Osteoblast (primary cell): ENCODE results near the gene PCDHGB7. TPM values are rescaled to one million over a fixed set of nuclear protein-coding genes. Genes with fewer than 3 reads are reported as not detected.
"Not testable (repeated sequence)": the region's sequence is repeated elsewhere in the genome, so short reads cannot be mapped to it uniquely, and the experiment has no call there.

ENCODE experiments used
- DNase-seq: peaks from one replicate; pipeline ENCODE4 v3.0.0; 2011; ENCODE audit warnings: low spot score, mixed read lengths; ENCODE audit not compliant: insufficient read length; ENCODE audit errors: missing footprints
- H2AFZ ChIP-seq: 2 replicates; pipeline ENCODE4 v1.6.0; 2011; ENCODE audit warnings: mild to moderate bottlenecking, low read length
- H3K27ac ChIP-seq: 2 replicates; pipeline ENCODE4 v1.5.1; 2011; ENCODE audit warnings: mild to moderate bottlenecking, low read depth, low read length, moderate library complexity
- H3K27me3 ChIP-seq: 2 replicates; pipeline ENCODE4 v1.6.0; 2012; ENCODE audit warnings: mild to moderate bottlenecking, control low read depth, inconsistent platforms, low read length, moderate library complexity; ENCODE audit not compliant: insufficient read depth
- H3K36me3 ChIP-seq: 2 replicates; pipeline ENCODE4 v1.5.1; 2011; ENCODE audit warnings: mild to moderate bottlenecking, low read length, control low read depth, moderate library complexity; ENCODE audit not compliant: insufficient read depth
- H3K4me1 ChIP-seq: 2 replicates; pipeline ENCODE4 v1.5.1; 2011; ENCODE audit warnings: mild to moderate bottlenecking, low read length, control low read depth, moderate library complexity; ENCODE audit not compliant: insufficient read depth
- H3K4me2 ChIP-seq: 2 replicates; pipeline ENCODE4 v1.6.0; 2011; ENCODE audit warnings: mild to moderate bottlenecking, low read length; ENCODE audit not compliant: insufficient read depth
- H3K4me3 ChIP-seq: fragments of 200-600 bp; sonication (generic); 3 replicates; pipeline ENCODE4 v1.5.1; 2012; ENCODE audit warnings: mild to moderate bottlenecking, low read length, inconsistent platforms; ENCODE audit not compliant: insufficient read depth
- H3K79me2 ChIP-seq: 2 replicates; pipeline ENCODE4 v1.6.0; 2012; ENCODE audit warnings: mild to moderate bottlenecking, low read length, control low read depth, inconsistent platforms; ENCODE audit not compliant: insufficient read depth
- H3K9me3 ChIP-seq: 2 replicates; pipeline ENCODE4 v1.5.1; 2011; ENCODE audit warnings: low read depth, low read length, control low read depth
- H4K20me1 ChIP-seq: 2 replicates; pipeline ENCODE4 v1.6.0; 2012; ENCODE audit warnings: mild to moderate bottlenecking, low read length, control low read depth; ENCODE audit not compliant: insufficient read depth
- CTCF ChIP-seq: IDR thresholded peaks from 2 replicates; pipeline ENCODE4 v1.5.1; 2011; ENCODE audit warnings: mild to moderate bottlenecking, low read depth, low read length, moderate library complexity; ENCODE audit errors: extremely low read depth
- total RNA-seq: library from RNA; depleted of rRNA; stranded (reverse); fragments of >200 nt; gene quantifications from 2 replicates; pipeline ENCODE4 v1.2.3, GENCODE V29; 2012

PCDHGB7 gene
- total RNA-seq = 18.5 and 19.2 TPM in 2 replicates

- H3K4me1 ChIP-seq, H4K20me1 ChIP-seq, H3K36me3 ChIP-seq, H3K79me2 ChIP-seq, H3K27ac ChIP-seq, H3K27me3 ChIP-seq: not testable (repeated sequence)
- peak; percentile 94 for DNase-seq
- Histone ChIP-seq H3K9me3 (peaks cover 11% of the 10 kb centered on the region), H2AFZ (peak within 1 kb of the TSS; percentile 45), H3K4me3 (peak within 1 kb of the TSS; percentile 70), H3K4me2 (peak within 1 kb of the TSS; percentile 75)
- TF ChIP-seq CTCF = peak; percentile 81
Measured at GRCh38 chr5:141417494-141418172, at the start of gene PCDHGB7. PCDHGB7 (plus strand) TSS chr5:141417677; CDS start chr5:141417860, 183 bp downstream.

- peak within 1 kb of the TSS; percentile 70 for H2AFZ ChIP-seq
- TF ChIP-seq CTCF = peak; percentile 60
- H3K36me3 ChIP-seq = no peaks in the 10 kb centered on the region
- no peaks in the 10 kb centered on the region for H4K20me1 ChIP-seq
- no peak within 1 kb of the TSS for H3K27ac ChIP-seq
- no peaks in the 10 kb centered on the region for H3K79me2 ChIP-seq
- H3K4me2 ChIP-seq = peak within 1 kb of the TSS; percentile 78
- H3K27me3 ChIP-seq = peaks cover 41% of the 10 kb centered on the region
- peaks cover 17% of the 10 kb centered on the region for H3K9me3 ChIP-seq
- peak; percentile 87 for DNase-seq
- no peaks in the 10 kb centered on the region for H3K4me1 ChIP-seq
- H3K4me3 ChIP-seq = peak within 1 kb of the TSS; percentile 67
Measured at GRCh38 chr5:141369994-141370848, 47.3 kb upstream of the PCDHGB7 start, which contains the start of gene PCDHGB3. PCDHGB3 (plus strand) TSS chr5:141370242; CDS start chr5:141370395, 153 bp downstream.

- Histone ChIP-seq H4K20me1 (no peaks in the 10 kb centered on the region), H2AFZ (no peak overlapping the region), H3K9me3 (peaks cover 8% of the 10 kb centered on the region), H3K27ac (no peak overlapping the region), H3K36me3 (no peaks in the 10 kb centered on the region), H3K79me2 (no peaks in the 10 kb centered on the region), H3K4me1 (no peaks in the 10 kb centered on the region), H3K27me3 (peaks cover 25% of the 10 kb centered on the region), H3K4me2 (no peak overlapping the region), H3K4me3 (no peak overlapping the region)
- no peak for TF ChIP-seq CTCF
- no peak for DNase-seq
Measured at GRCh38 chr5:141371572-141372475, 45.7 kb upstream of the PCDHGB7 start.
